Neural progenitor cell (in vitro differentiated cells): Measurements from ENCODE around the gene CLTRN.

Experiments
- EZH2 ChIP-seq: fragments of 200-600 bp; sonication (generic); IDR thresholded peaks from 2 replicates; pipeline ENCODE4 v1.6.1; 2017; ENCODE audit warnings: antibody characterized with exemption, mild to moderate bottlenecking, moderate library complexity
- EZH2phosphoT487 ChIP-seq: fragments of 200-600 bp; sonication (generic); IDR thresholded peaks from 2 replicates; pipeline ENCODE4 v1.6.1; 2017; ENCODE audit warnings: antibody characterized with exemption
- TF ChIP-seq, protein P1 (sequence below): fragments of 200-600 bp; sonication (generic); IDR thresholded peaks from 2 replicates; pipeline ENCODE4 v1.5.1; 2017; ENCODE audit warnings: antibody characterized with exemption, mild to moderate bottlenecking

- TF ChIP-seq, protein P1, sequence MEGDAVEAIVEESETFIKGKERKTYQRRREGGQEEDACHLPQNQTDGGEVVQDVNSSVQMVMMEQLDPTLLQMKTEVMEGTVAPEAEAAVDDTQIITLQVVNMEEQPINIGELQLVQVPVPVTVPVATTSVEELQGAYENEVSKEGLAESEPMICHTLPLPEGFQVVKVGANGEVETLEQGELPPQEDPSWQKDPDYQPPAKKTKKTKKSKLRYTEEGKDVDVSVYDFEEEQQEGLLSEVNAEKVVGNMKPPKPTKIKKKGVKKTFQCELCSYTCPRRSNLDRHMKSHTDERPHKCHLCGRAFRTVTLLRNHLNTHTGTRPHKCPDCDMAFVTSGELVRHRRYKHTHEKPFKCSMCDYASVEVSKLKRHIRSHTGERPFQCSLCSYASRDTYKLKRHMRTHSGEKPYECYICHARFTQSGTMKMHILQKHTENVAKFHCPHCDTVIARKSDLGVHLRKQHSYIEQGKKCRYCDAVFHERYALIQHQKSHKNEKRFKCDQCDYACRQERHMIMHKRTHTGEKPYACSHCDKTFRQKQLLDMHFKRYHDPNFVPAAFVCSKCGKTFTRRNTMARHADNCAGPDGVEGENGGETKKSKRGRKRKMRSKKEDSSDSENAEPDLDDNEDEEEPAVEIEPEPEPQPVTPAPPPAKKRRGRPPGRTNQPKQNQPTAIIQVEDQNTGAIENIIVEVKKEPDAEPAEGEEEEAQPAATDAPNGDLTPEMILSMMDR, result peak; percentile 26
- no peak for TF ChIP-seq EZH2
- TF ChIP-seq EZH2phosphoT487, result no peak
Measured at GRCh38 chrX:15645266-15645665, 19.3 kb downstream of the CLTRN start.
